GM21529 (cell line): ENCODE measurements around the gene C10orf62.
"Not testable (repeated sequence)": the region's sequence is repeated elsewhere in the genome, so short reads cannot be mapped to it uniquely, and the experiment has no call there.

ENCODE experiments used
- ATAC-seq: cut with Tn5 transposase; IDR thresholded peaks from one replicate; pipeline ENCODE4 v1.9.1; 2021; ENCODE audit not compliant: unreplicated experiment

The C10orf62 gene, protein sequence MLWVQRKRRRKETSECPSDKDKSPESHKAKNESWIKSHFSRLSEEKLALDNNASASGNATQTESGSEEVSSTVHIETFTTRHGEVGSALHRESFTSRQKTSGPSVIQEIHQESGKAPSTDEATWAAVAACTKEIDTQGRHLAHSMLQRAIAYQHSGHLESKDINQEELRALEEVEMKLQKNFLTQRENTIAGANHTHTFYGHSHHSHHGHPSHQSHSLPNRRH

GRCh38 chr10:97589479-97589878 is at the start of gene C10orf62:
Gene C10orf62 (plus strand): TSS chr10:97589721. CDS start chr10:97589898, 177 bp downstream.
- no peak for ATAC-seq

GRCh38 chr10:97540669-97541500 is 48.6 kb upstream of the C10orf62 start:
- ATAC-seq, result no peak

DNA sequence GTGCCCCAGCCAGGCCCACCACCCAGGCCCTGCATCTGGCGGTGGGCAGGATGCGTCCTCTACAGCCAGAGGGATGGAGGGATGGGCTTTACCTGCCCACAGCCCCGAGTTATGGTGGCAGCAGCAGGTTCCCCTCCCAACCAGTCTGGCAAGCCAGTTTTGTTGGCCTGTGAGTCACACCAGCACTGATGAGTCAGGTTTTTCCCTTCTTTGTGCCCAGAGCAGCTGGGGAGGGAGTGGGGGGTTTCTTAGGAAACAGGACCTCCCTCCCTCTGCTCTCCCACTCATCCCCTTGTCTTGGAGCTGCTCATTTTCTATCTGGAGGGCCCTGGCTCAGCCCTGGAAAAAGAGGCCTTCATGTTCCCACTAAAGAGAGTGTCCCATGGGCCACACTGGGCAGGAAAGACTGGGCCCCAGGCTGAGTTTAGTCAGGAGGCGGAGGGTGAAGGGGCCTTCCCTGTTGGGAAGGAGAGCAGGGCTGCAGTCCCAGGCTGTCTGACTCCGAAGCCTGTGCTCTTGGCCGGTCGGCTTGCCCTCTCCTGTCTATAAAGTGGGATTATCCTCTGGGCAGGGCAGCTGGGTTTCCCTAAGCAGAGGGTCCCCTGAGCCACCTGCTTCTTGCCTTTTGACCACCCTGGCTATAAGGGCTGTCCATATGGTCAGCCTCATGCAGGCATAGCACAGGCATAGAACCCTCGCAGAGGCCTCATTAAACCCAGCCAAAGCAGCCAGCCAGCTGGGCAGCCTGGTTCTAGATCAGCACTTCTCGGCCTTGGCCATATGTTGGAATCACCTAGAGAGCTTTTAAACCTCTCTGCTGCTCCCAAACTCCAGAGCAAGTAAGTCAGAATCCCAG is 47.1 kb upstream of the C10orf62 start:
- ATAC-seq, result no peak

DNA sequence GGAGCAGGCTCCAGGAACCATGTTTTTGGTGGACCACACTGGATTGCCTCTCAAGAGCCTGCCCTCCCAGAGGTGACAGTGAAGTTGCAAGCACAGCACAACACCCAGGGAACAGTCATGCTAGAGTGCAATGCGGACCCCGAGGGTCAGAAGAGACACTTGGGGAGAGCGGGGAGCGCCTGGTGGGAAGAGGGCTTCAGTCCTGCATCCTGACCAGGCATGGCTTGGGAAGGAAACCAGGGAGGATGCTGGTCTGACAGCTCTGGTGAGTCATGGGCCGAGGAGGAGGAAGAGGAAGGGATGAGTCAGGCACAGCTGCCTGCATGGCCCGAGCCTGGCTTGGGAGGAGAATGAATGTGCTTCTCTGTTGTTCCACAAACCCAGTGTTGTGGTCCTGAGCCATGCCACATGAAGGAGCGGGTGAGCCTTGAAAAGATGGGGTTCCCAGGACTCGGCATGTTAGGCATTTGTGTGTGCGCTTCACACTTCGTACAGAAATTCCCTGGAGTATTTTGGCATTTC is 46.4 kb upstream of the C10orf62 start:
- no peak for ATAC-seq

DNA sequence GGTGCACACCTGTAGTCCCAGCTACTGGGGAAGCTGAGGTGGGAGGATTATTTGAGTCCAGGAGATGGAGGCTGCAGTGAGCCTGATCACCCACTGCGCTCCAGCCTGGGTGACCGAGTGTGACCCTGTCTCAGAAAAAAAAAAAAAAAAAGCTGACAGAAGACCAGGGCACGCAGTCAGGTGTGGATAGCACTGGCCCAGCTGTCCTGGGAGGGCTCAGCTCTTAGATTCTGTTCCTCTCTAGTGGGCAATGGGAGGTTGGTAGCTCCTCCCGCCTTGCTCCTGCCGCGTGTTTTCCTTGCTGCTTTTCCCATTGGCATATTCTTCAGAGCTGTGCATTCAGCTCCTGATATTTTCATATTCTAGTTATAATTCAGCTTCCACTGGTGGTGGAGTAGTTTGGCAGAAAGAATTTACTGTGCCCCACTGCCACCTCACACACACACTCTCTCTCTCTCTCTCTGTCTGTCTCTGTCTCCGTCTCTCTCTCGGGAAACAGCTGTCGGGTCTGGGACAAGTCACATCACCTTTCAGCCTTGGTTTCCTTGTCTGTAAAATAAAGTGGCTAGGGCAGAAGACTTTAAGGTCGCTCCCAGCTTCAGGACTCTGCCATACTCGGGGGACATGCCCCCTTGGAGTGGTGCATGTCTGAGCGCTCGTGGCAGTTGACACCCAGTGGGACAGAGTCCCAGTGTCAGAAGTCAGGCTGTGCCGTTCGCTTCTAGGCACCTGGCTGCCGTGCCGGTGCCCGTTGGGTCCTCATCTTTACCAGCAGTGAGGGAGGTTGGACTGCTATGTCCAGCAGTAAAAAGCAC is 42.9 kb upstream of the C10orf62 start:
- no peak for ATAC-seq

DNA sequence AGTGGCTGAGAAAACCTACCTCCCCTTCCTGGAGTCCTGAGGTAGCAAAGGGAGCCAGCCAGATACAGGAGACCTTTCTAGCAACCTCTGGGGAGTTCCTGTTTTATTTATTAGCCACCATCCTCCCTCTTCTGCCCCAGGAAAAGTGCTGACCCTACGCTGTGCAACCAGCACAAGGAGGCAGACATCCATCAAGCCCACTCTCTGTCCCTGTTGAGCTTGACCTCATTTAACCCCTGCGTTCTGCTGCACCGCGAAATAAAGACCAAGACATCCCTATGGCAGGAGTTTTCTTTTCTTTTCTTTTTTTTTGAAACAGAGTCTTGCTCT is 42.3 kb upstream of the C10orf62 start:
- no peak for ATAC-seq

DNA sequence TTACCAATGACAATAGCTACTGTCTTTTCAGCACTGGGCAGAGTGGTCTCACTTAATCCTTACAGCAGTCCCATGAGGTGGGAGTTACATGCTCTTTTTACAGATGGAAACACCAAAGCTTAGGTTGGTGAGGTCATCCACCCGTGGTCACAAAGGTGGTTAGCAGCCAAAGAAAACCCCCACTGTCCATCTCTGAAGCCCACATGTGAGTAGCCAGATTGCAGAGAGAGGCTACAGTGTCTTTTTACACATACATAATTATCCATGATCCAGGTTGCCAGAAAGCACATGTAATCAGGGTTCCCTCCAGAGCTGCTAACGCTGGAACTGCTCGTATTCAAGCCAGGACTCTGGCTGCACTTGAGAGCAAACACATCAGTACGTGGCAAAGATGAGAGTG is 41.6 kb upstream of the C10orf62 start:
- ATAC-seq, result no peak

DNA sequence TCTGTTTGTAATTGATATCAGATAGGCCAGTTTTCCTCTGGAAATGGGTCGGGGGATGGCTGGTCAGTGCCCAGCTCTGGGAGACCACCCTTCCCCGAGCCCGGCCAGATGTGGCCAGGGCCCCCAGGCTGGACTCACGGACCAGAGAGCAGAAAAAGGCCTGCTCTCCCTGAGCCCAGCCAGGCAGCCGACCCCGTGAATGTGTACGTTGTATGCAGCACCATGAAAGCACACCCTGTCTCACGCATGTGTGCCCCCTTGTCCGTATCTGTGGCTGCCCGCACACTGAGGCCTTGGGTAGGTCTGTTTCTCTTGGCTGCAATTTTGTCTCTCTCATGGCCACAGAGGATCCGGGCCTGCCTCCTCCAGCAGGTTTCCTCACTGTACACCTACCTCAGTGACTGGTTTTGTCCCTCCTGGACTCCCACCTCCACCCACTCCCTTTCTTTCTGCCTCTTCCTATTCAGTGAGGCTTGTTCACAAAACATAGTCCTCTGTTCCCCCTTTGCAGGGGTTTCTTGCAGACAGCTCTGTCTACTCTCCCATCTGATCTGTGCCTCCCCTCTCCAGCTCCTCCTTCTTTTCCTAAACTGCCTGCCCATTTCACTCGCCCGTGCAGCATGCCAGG is 40.6 kb upstream of the C10orf62 start:
- ATAC-seq, result no peak

- ATAC-seq, result no peak
These were observed 39.8 kb upstream of the C10orf62 start for GRCh38 chr10:97549587-97550322.

DNA sequence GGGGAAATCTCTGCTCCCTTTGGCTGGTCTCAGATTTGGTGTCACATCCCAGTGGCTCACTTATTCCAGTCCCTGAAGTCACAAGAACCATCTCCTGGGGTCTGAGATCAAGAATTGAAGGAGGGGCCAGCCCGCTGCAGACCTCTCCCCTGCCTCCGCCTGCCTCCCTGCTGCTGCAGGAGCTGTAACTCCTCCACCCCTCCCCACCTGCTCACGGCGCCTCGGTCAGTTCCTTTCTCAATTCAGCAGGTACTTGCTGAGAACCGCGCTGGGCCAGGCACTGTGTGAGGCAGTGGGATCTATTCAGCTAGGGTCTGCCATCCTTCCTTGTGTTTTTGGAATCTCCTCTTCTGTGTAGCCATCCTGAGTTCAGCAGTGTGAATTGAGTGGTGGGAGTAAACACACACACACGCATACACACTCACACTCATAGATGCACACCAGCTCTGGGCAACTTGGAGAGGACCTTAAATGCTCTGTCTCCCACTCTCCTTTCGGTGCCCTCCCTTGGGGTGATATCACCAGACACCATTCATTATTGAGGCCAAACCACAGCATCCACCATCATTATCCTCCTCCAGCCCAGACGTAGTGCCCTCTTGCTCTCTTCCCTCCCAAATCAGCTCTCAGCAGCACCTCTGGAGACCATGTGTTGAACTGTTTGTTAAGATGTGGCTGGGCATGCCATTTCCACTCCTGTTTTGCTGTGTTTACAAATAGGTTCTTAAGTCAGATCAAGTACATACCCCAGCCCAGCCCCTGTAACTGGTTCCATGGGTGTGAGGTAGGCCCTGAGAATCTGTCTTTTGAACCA is 39.0 kb upstream of the C10orf62 start:
- ATAC-seq, result no peak

GRCh38 chr10:97551271-97551670 is 38.2 kb upstream of the C10orf62 start:
- ATAC-seq, result no peak

DNA sequence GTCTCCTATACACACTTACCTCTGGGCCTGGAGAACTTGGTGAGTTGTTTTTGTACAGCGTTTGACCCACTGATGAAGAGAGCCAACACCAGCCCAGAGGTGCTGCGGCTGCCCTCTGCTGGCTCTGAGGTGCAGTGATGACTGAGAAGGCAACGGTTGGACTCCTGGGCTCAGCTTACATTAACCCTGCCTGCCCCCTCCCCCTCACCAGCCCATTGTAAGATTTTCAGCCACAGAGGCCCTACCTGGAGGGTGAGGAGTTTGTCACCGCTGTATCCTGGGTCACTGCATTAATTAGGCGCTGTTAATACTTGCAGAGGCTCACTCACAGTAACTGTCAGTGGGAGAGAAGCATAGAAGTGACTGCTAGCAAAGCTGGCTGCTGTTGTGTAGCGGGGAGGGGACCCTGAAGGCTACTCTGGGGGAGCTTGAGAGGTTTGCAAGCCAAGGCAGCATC is 35.9 kb upstream of the C10orf62 start:
- no peak for ATAC-seq

DNA sequence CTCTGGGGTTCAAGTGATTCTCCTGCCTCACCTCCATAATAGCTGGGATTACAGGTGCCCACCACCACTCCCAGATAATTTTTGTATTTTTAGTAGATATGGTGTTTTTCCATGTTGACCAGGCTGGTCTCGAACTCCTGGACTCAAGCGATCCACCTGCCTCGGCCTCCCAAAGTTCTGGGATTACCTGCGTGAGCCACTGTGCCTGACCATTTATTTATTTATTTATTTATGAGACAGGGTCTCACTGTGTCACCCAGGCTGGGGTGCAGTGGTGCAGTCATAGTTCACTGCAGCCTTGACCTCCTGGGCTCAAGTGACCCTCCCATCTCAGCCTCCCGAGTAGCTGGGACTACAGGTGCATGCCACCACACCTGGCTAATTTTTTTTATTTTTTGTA is 35.2 kb upstream of the C10orf62 start:
- not testable (repeated sequence) for ATAC-seq

GRCh38 chr10:97555541-97555940 is 34.0 kb upstream of the C10orf62 start:
- ATAC-seq, result not testable (repeated sequence)

- not testable (repeated sequence) for ATAC-seq
These were observed 28.7 kb upstream of the C10orf62 start for GRCh38 chr10:97560731-97561381.

- not testable (repeated sequence) for ATAC-seq
These were observed 28.0 kb upstream of the C10orf62 start for GRCh38 chr10:97561386-97562077.

DNA sequence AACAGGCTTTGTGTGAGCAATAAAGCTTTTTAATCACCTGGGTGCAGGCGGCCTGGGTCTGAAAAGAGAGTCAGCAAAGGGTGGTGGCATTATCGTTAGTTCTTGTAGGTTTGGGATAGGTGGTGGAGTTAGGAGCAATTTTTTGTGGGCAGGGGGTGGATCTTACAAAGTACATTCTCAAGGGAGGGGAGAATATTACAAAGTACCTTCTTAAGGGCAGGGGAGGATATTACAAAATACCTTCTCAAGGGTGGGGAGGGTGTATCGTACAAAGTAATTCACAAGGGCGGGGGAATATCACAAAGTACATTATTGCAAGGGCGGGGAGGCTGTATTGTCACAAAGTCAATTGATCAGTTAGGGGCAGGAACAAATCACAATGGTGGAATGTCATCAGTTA is 27.2 kb upstream of the C10orf62 start:
- not testable (repeated sequence) for ATAC-seq
